GM18870 (cell line): ENCODE data around the gene ENTPD2.

ENCODE experiments used
- ATAC-seq: cut with Tn5 transposase; IDR thresholded peaks from one replicate; pipeline ENCODE4 v1.9.1; 2021; ENCODE audit warnings: moderate library complexity; ENCODE audit not compliant: unreplicated experiment

ENTPD2 gene

GRCh38 chr9:137031904-137032640, 21.8 kb downstream of the ENTPD2 start, which contains the start of gene FUT7:
Gene FUT7 (minus strand): TSS chr9:137032088. CDS start chr9:137031991, 97 bp downstream.
- ATAC-seq: no peak

- ATAC-seq: no peak
Measured at GRCh38 chr9:137030538-137031527, 23.0 kb downstream of the ENTPD2 start.

- ATAC-seq: no peak
Measured at GRCh38 chr9:137030006-137030405, 23.9 kb downstream of the ENTPD2 start.

- ATAC-seq: no peak
Measured at GRCh38 chr9:137029058-137029936, 24.6 kb downstream of the ENTPD2 start.

DNA sequence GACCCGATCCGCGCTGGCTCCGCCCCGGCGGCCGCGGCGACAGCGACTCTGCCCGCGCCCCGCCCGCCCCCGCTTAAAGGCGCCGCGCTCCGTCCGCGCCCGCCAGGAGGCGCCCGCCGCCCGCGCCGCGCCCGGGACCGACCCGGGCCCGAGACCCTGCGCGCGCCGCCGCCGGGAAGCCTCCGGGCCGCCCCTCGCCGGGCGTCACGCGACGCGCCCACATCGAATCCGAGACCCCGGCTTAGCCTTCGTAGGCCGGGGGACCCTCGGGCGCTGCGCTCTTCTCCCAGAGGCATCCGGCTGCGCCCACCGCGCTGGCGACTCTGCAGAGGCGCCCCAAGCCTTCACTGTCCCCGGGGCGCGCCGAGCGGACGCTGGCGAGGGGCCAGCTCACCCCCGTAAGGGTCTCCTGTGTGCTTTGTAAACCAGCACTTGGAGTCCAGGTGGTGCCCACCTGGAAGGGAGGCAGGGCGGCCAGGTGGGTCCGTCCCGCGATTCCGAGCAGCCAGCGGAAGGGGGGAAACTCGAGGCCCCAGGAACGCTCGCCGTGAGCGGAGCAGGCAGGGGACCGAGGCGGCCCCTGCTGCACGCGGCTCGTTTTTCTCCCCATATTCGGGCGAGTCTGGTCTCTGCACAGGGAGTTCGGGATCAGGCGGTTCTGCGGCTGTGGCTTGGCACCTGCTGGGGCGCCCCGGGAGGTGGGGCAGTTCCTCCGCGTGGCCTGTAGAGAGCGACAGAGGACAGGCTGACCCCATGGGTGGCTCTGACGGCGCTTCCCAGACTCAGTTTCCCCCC, 25.4 kb downstream of the ENTPD2 start:
- ATAC-seq: no peak

GRCh38 chr9:137027369-137028262, 26.2 kb downstream of the ENTPD2 start, which contains the start of gene ABCA2:
Gene ABCA2 (minus strand): TSS chr9:137028237. CDS start chr9:137028140, 97 bp downstream.
- ATAC-seq: no peak

- ATAC-seq: no peak
Measured at GRCh38 chr9:137026828-137027227, 27.0 kb downstream of the ENTPD2 start.

DNA sequence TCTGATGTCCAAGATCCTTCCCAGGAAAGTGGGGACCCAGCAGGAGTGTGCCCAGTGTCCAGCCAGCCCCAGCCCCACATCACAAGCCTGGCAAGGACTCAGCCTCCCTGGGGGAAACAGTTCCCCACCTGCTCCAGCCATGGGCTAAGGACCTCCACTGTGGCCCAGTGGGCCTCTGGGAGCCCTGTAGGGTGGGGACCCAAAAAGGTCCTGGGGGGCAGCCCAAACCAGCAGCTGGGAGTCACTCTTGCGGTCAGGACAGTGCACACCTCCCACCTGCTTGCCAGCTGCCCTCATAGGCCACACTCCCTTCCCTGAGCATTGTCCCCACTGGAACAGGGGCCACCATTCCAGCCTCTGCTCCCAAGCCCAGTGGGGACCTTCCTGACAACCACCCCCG, 27.5 kb downstream of the ENTPD2 start:
- no peak for ATAC-seq

DNA sequence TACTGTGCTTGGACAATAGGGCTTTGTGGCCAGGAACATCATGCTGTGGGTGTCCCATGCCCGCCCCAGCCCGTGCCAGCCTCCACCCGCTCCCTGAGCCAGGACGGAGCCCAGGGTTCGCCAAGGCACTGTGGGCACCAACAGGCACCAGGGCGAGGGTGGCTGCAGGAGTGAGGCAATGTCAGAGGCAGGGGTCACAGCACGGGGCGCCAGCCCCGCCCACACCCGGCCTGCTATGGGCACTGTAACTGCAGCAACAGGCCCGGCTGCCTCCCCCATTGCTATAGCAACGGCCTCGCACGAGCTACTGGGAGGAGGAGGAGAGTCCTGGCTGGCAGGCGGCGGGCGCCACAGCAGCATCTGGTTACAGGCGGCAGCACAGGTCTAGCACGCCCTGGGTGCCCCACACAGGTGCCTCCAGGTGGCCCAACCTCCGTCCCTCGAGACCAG, 28.3 kb downstream of the ENTPD2 start:
- no peak for ATAC-seq

DNA sequence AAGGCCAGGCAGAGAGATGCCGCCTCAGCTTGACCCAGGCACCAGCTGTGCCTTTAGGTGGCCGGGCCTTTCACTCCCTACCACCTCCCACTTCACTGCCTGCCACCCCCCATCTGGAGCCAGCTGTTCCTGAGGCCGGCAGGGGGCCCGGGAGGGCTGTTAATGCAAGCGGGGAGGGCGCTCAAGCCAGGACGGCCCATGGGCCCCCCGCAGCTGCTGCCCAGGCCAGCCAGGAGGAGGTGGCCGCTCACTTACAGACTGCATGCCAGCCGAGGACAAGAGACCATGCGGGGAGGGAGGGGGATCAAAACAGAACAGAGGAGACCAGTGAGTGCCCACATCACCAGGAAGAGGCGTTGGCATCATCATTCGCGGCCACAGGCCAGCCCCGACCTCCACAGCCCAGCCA, 30.3 kb downstream of the ENTPD2 start:
- no peak for ATAC-seq

- ATAC-seq: no peak
Measured at GRCh38 chr9:137023157-137023556, 30.7 kb downstream of the ENTPD2 start.

- no peak for ATAC-seq
Measured at GRCh38 chr9:137022662-137023008, 31.2 kb downstream of the ENTPD2 start.

- ATAC-seq: no peak
Measured at GRCh38 chr9:137021979-137022661, 31.7 kb downstream of the ENTPD2 start.

DNA sequence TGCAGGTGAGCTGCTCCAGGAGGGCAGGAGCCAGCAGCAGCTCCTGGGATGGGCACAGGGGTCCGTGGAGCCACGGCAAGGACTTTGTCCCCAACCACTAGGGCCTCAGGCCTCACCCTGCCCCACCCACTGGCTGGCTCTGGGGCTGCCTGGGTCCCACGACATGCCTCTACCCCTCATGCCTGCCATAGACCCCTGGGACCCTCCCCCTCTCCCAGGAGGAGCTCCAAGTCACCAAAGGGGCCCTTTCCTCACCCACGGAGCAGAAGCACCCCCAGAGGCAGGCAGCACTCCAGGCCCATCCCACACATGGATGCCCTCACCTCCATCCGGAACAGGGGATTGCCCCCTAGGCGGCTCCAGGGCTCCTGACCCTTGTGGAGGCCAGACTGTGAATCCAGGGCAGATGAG, 32.3 kb downstream of the ENTPD2 start:
- no peak for ATAC-seq

DNA sequence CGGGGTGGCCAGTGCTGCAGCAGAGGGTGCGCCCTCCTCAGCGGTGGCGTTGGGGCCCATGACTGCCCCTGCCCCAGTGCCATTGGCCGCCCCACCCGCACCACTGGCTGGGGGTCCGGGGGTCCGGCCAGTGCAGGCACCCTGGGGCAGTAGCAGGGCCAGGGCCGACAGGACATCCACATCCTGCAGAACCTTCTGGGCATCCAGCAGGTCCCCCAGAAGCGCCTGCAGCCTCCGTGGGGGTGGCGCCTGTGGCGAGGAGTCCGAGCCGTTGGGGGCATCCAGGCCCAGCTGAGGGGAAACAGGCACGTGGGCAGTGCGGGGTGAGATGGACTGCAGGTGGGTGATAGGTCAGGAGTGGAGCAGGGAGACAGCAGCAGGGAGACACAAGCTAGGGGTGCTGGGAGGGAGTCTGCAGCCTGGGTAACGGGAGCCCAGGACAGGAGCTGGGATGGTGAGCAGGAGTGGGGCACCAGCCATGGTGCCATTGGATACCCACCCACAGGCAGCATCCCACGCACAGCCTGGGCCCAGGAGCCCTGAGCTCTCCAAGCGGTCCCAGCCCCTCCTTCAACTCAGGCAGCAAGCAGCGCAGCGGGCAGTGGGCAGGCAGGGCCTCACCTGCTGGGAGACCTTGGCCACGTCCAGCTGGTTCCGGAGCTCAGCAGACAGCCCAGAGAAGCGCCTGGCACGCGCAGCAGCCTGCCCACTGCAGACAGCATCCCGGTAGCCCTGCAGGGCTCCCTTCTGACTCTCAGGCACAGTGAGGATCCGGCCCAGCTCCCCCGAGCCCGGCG, 32.9 kb downstream of the ENTPD2 start:
- no peak for ATAC-seq

DNA sequence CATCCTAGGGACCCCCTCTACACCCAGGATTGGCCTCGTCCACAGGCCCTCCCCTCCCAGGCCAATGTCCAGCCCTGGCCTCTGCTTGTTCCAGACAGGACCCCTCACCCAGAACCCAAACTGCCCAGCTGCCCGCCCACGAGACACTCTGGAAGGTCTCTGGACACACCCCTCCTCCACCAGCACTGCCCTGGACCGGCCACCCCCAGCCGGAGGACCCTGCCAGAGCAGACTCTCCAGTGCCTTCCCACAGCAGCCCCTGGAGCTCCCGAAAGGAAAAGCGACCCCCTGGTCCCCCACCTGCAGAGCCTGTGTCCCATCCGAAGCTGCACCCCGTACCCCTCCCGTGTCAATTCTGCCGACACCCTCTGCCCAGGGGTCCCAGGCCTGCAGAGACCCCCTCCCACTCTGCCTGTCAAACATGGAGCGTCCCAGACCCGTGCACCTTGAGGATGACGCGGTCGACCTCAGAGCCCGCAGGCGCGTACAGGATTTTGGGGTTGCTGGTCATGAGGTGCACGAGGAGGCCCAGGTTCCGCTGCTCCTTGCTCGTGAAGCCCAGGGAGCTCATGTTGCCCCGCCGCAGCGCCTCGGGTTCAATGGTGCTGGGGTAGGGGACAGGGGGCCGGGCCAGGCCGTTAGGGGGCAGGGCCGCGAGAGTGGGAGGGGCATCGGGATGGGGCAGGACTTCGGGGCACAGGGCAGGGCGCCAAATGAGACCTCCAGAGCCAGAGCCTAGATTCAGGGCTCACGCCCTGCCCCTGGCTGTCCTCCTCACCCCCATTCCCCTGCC, 33.8 kb downstream of the ENTPD2 start:
- ATAC-seq: no peak
